ENCODE results near the gene GAB2. TPM values are rescaled to one million over a fixed set of nuclear protein-coding genes. Genes with fewer than 3 reads are reported as not detected.

The GAB2 gene
- total RNA-seq, 1 experiment from 2014 or later, result 3.3 TPM

DNA sequence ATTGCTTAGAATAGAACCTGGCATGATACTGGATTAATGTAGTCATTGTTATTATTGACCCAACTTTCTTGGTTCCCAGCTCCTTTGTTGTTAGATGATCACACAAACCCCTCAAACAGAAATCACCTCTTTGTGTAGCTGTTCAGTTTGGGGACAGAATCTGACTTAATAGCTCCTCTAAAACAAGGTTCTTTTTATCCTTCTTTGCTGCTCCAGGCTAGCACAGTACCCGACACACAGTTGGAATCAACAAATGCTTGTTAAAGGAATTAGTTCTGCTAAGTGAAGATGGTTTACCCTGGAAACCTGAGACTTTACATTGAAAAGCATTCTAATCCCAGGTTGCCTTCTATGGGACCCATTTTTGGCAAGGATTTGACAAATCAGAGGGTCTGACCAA, 43.9 kb downstream of the GAB2 start:
- no peak overlapping the region for H3K4me2 ChIP-seq (ENCODE audit: insufficient read depth, insufficient read length, low read length)
- H3K4ac ChIP-seq (ENCODE audit: low read depth, low read length), result no peak overlapping the region
- H3K27me3 Mint-ChIP-seq (ENCODE audit: low read depth), result peaks cover 1% of the 10 kb centered on the region; the same call in 1 of the 2 replicates
- no peak overlapping the region for H2AFZ ChIP-seq (ENCODE audit: low read length)
- H3K4me1 Mint-ChIP-seq, result peaks cover 16 to 18% of the 10 kb centered on the region in 2 experiments
- no peaks in the 10 kb centered on the region for H3K9me3 ChIP-seq (ENCODE audit: control insufficient read depth, low read depth, low read length)
- no peak overlapping the region for H3K27ac Mint-ChIP-seq
- H3K9ac ChIP-seq (ENCODE audit: extremely low read depth, insufficient read length, low read length), result no peak overlapping the region
- H3T11ph ChIP-seq (ENCODE audit: low read length), result no peak overlapping the region
- DNase-seq, result no peak
- H3K14ac ChIP-seq (ENCODE audit: insufficient read depth, low read length), result no peak overlapping the region
- WGBS (ENCODE audit: extremely low coverage, insufficient read length, low lambda C conversion rate), result no CpG with 5 or more reads among the region's 1 CpG
- no peaks in the 10 kb centered on the region for H3K23me2 ChIP-seq (ENCODE audit: insufficient read length, low read depth, low read length, poor library complexity, severe bottlenecking)
- H3K27ac ChIP-seq (ENCODE audit: insufficient read length, low read depth, low read length), result no peak overlapping the region
- TF ChIP-seq, protein P1, sequence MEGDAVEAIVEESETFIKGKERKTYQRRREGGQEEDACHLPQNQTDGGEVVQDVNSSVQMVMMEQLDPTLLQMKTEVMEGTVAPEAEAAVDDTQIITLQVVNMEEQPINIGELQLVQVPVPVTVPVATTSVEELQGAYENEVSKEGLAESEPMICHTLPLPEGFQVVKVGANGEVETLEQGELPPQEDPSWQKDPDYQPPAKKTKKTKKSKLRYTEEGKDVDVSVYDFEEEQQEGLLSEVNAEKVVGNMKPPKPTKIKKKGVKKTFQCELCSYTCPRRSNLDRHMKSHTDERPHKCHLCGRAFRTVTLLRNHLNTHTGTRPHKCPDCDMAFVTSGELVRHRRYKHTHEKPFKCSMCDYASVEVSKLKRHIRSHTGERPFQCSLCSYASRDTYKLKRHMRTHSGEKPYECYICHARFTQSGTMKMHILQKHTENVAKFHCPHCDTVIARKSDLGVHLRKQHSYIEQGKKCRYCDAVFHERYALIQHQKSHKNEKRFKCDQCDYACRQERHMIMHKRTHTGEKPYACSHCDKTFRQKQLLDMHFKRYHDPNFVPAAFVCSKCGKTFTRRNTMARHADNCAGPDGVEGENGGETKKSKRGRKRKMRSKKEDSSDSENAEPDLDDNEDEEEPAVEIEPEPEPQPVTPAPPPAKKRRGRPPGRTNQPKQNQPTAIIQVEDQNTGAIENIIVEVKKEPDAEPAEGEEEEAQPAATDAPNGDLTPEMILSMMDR (conservative IDR thresholded peaks at IDR 0.05), result no peak
- no peak overlapping the region for H4K8ac ChIP-seq (replicated peaks; ENCODE audit: insufficient read length, low read depth, low read length)
- H2BK120ac ChIP-seq (ENCODE audit: low read depth, low read length, poor library complexity, severe bottlenecking), result no peak overlapping the region
- no peak overlapping the region for H4K5ac ChIP-seq (ENCODE audit: insufficient read length, low read depth, low read length)
- no peak overlapping the region for H2BK15ac ChIP-seq (ENCODE audit: low read depth, low read length)
- no peaks in the 10 kb centered on the region for H3K4me1 ChIP-seq (ENCODE audit: insufficient read depth, low read length)
- H3K27me3 ChIP-seq (ENCODE audit: insufficient read depth, low read length), result no peaks in the 10 kb centered on the region
- H3K18ac ChIP-seq (ENCODE audit: insufficient read length, low read depth, low read length), result no peak overlapping the region
- no peak overlapping the region for H3K4me3 Mint-ChIP-seq
- no peak overlapping the region for H2AK5ac ChIP-seq (ENCODE audit: insufficient read length, low read length)
- H3K79me2 ChIP-seq (ENCODE audit: insufficient read depth, low read length), result no peaks in the 10 kb centered on the region
- H2BK5ac ChIP-seq (ENCODE audit: insufficient read length, low read length), result no peak overlapping the region
- no peak overlapping the region for H2BK20ac ChIP-seq (ENCODE audit: low read depth, low read length, poor library complexity, severe bottlenecking)
- no peak overlapping the region for H2BK12ac ChIP-seq (ENCODE audit: insufficient read length, low read depth, low read length)
- peaks cover 0 to 6% (median 1%) of the 10 kb centered on the region in 3 experiments; a peak in 2 of 7 replicates for H3K36me3 Mint-ChIP-seq (ENCODE audit: insufficient read depth in 1 of 3, low read depth in 3 of 3)
- H3K23ac ChIP-seq (ENCODE audit: insufficient read length, low read depth, low read length), result no peak overlapping the region
- H3K79me1 ChIP-seq (ENCODE audit: insufficient read depth, low read depth, low read length, poor library complexity, severe bottlenecking), result no peaks in the 10 kb centered on the region
- H4K20me1 ChIP-seq (ENCODE audit: control insufficient read depth, insufficient read depth, insufficient read length), result no peaks in the 10 kb centered on the region
- 0 out of 5 replicates have a peak, but pooled peaks cover 0 to 4% of the 10 kb centered on the region in 2 experiments for H3K9me3 Mint-ChIP-seq
- H3K56ac ChIP-seq (ENCODE audit: insufficient read length, low read depth, low read length), result no peak overlapping the region
- no peak overlapping the region for H4K91ac ChIP-seq (ENCODE audit: insufficient read length, low read depth, low read length)

Data from H9 (cell line).